GM23338 (cell line): ENCODE results near the gene FGF22. TPM values are rescaled to one million over a fixed set of nuclear protein-coding genes. Genes with fewer than 3 reads are reported as not detected.

Experiments used
- ATAC-seq: fragments of 200-7000 bp; cut with Tn5 transposase; 3 replicates; pipeline ENCODE4 v1.9.1; 2020
- DNase-seq: peaks from one replicate; pipeline ENCODE4 v3.0.0-alpha.2; 2015; ENCODE audit warnings: low spot score
- H2AFZ ChIP-seq: fragments of 200-600 bp; sonication (generic); 2 replicates; pipeline ENCODE4 v1.8.0; 2016; ENCODE audit warnings: antibody characterized with exemption, mild to moderate bottlenecking, moderate library complexity
- H3F3A ChIP-seq: fragments of 200-600 bp; sonication (generic); replicated peaks from 2 replicates; pipeline ENCODE4 v1.8.0; 2017; ENCODE audit warnings: antibody characterized with exemption, mixed run types, low read depth
- H3K27ac ChIP-seq: fragments of 200-600 bp; sonication (generic); 2 replicates; pipeline ENCODE4 v1.6.1; 2016; ENCODE audit warnings: low read depth
- H3K27me3 ChIP-seq: fragments of 200-600 bp; sonication (generic); 2 replicates; pipeline ENCODE4 v1.8.0; 2016; ENCODE audit warnings: mild to moderate bottlenecking, mixed run types, moderate library complexity; ENCODE audit not compliant: insufficient read depth
- H3K36me3 ChIP-seq: fragments of 200-600 bp; sonication (generic); 2 replicates; pipeline ENCODE4 v1.8.0; 2016; ENCODE audit warnings: mild to moderate bottlenecking; ENCODE audit not compliant: insufficient read depth
- H3K4me1 ChIP-seq: fragments of 200-600 bp; sonication (generic); 2 replicates; pipeline ENCODE4 v1.8.0; 2016; ENCODE audit warnings: mild to moderate bottlenecking, moderate library complexity; ENCODE audit not compliant: insufficient read depth
- H3K4me2 ChIP-seq: fragments of 200-600 bp; sonication (generic); 2 replicates; pipeline ENCODE4 v1.7.1; 2017; ENCODE audit warnings: mixed run types
- H3K4me3 ChIP-seq: fragments of 200-600 bp; sonication (generic); 2 replicates; pipeline ENCODE4 v1.6.1; 2016; ENCODE audit warnings: mixed run types
- H3K79me2 ChIP-seq: fragments of 200-600 bp; sonication (generic); replicated peaks from 2 replicates; pipeline ENCODE4 v1.8.0; 2017; ENCODE audit warnings: mild to moderate bottlenecking; ENCODE audit not compliant: insufficient read depth
- H3K9me2 ChIP-seq: fragments of 200-600 bp; sonication (generic); 2 replicates; pipeline ENCODE4 v1.8.0; 2017; ENCODE audit not compliant: insufficient read depth
- H4K20me1 ChIP-seq: fragments of 200-600 bp; sonication (generic); replicated peaks from 2 replicates; pipeline ENCODE4 v1.8.0; 2017; ENCODE audit warnings: mild to moderate bottlenecking; ENCODE audit not compliant: insufficient read depth
- H3K27ac Mint-ChIP-seq: 2 replicates; pipeline ENCODE4 v1.8.0; 2020; ENCODE audit warnings: inconsistent platforms, mild to moderate bottlenecking, moderate library complexity, mixed read lengths
- H3K27me3 Mint-ChIP-seq: 3 replicates; pipeline ENCODE4 v1.8.0; 2022; ENCODE audit warnings: low read depth, mild to moderate bottlenecking, moderate library complexity, mixed read lengths, inconsistent platforms; ENCODE audit not compliant: insufficient read depth, poor library complexity
- H3K36me3 Mint-ChIP-seq: 3 replicates; pipeline ENCODE4 v1.8.0; 2021; ENCODE audit warnings: low read depth, mild to moderate bottlenecking, inconsistent platforms, moderate library complexity, mixed read lengths
- H3K4me1 Mint-ChIP-seq: 3 replicates; pipeline ENCODE4 v1.8.0; 2020; ENCODE audit warnings: mild to moderate bottlenecking, inconsistent platforms, mixed read lengths
- H3K4me3 Mint-ChIP-seq: 3 replicates; pipeline ENCODE4 v1.8.0; 2021; ENCODE audit warnings: moderate library complexity, mild to moderate bottlenecking, inconsistent platforms, mixed read lengths
- H3K9me3 Mint-ChIP-seq: 3 replicates; pipeline ENCODE4 v1.8.0; 2020; ENCODE audit warnings: moderate library complexity, mild to moderate bottlenecking, inconsistent platforms, mixed read lengths
- CREB1 ChIP-seq: fragments of 250-450 bp; sonication (Bioruptor Pico); IDR thresholded peaks from 2 replicates; pipeline ENCODE4 v1.5.0; 2020; ENCODE audit warnings: low read depth, mild to moderate bottlenecking, moderate library complexity
- ETS1 ChIP-seq: IDR thresholded peaks from 2 replicates; pipeline ENCODE4 v1.6.1; 2016; ENCODE audit warnings: antibody characterized with exemption
- EZH2 ChIP-seq: fragments of 200-600 bp; sonication (generic); IDR thresholded peaks from one replicate; pipeline ENCODE4 v1.8.0; 2017; ENCODE audit warnings: antibody characterized with exemption, mild to moderate bottlenecking, low read depth; ENCODE audit not compliant: unreplicated experiment
- JUNB ChIP-seq: IDR thresholded peaks from one replicate; pipeline ENCODE4 v1.6.1; 2016; ENCODE audit warnings: antibody characterized with exemption; ENCODE audit not compliant: unreplicated experiment
- NANOG ChIP-seq: IDR thresholded peaks from 2 replicates; pipeline ENCODE4 v1.6.1; 2016; ENCODE audit warnings: antibody characterized with exemption, borderline replicate concordance
- POLR2AphosphoS5 ChIP-seq: IDR thresholded peaks from 2 replicates; pipeline ENCODE4 v1.6.1; 2016; ENCODE audit warnings: antibody characterized with exemption, low read depth
- REST ChIP-seq: IDR thresholded peaks from one replicate; pipeline ENCODE4 v1.6.1; 2018; ENCODE audit warnings: antibody characterized with exemption; ENCODE audit not compliant: unreplicated experiment
- STAT1 ChIP-seq: IDR thresholded peaks from one replicate; pipeline ENCODE4 v1.6.1; 2016; ENCODE audit warnings: antibody characterized with exemption; ENCODE audit not compliant: unreplicated experiment
- ZNF331 ChIP-seq: fragments of 250-450 bp; sonication (Bioruptor Pico); IDR thresholded peaks from 2 replicates; pipeline ENCODE4 v1.5.0; 2020; ENCODE audit warnings: low read depth, mild to moderate bottlenecking, moderate library complexity
- ZNF462 ChIP-seq: fragments of 250-450 bp; sonication (Bioruptor Pico); IDR thresholded peaks from 2 replicates; pipeline ENCODE4 v1.5.0; 2020; ENCODE audit warnings: mild to moderate bottlenecking, moderate library complexity
- polyA plus RNA-seq: library from polyadenylated mRNA; unstranded; fragments of >200 nt; fragmentation: Nextera tagmentation; extraction: Ambion mirVana; gene quantifications from 2 replicates; pipeline ENCODE4 v1.2.1, GENCODE V29; 2016
- total RNA-seq: library from RNA; depleted of rRNA; stranded (reverse); fragments of >200 nt; shearing (Covaris generic); gene quantifications from 2 replicates; pipeline ENCODE4 v1.2.3, GENCODE V29; 2014

FGF22 gene
- total and polyA plus RNA-seq, 2 experiments from 2014 or later, result 1.0 to 2.8 TPM

GRCh38 chr19:650121-650520 is 10.4 kb downstream of the FGF22 start:
- no peaks in the 10 kb centered on the region for H3K4me1 ChIP-seq
- no peak for ATAC-seq
- H3K27ac Mint-ChIP-seq, result no peak overlapping the region

More at GRCh38 chr19:650121-650520, 10.4 kb downstream of the FGF22 start:
- Histone ChIP-seq H3K4me3 (no peak overlapping the region), H4K20me1 (peaks cover 7% of the 10 kb centered on the region), H3F3A (peaks cover 3% of the 10 kb centered on the region; the same call in 1 of the 2 replicates), H3K27ac (no peak overlapping the region), H3K9me2 (no peaks in the 10 kb centered on the region), H3K4me2 (no peak overlapping the region), H3K79me2 (peaks cover 30% of the 10 kb centered on the region), H2AFZ (no peak overlapping the region), H3K36me3 (0 out of 2 replicates have a peak, but pooled peaks cover 5% of the 10 kb centered on the region), H3K27me3 (no peaks in the 10 kb centered on the region)
- Mint-ChIP-seq H3K27me3 (peaks cover 5% of the 10 kb centered on the region), H3K4me1 (no peaks in the 10 kb centered on the region; the same call in 2 of the 3 replicates), H3K36me3 (peaks cover 28% of the 10 kb centered on the region), H3K4me3 (no peak overlapping the region), H3K9me3 (no peaks in the 10 kb centered on the region)
- TF ChIP-seq REST, result no peak
- TF ChIP-seq ZNF462 (CRISPR knock-in tag), result no peak
- TF ChIP-seq EZH2, result no peak
- no peak for TF ChIP-seq STAT1
- TF ChIP-seq POLR2AphosphoS5, result no peak
- TF ChIP-seq JUNB, result no peak
- TF ChIP-seq NANOG, result no peak
- no peak for TF ChIP-seq ETS1
- TF ChIP-seq ZNF331 (CRISPR knock-in tag), result no peak
- no peak for TF ChIP-seq CREB1
- DNase-seq, result no peak
